Activated gamma-delta T cell treated with anti-CD3 and anti-CD28 coated beads, Interleukin-2, amount 50 U/mL, for 16 hours (primary cell): ENCODE measurements around the gene USP26.
"Not testable (repeated sequence)": the region's sequence is repeated elsewhere in the genome, so short reads cannot be mapped to it uniquely, and the experiment has no call there.

ENCODE experiments used
- DNase-seq: peaks from one replicate; pipeline ENCODE4 v3.0.0-alpha.2; 2020; ENCODE audit warnings: low read depth

USP26 gene

DNA sequence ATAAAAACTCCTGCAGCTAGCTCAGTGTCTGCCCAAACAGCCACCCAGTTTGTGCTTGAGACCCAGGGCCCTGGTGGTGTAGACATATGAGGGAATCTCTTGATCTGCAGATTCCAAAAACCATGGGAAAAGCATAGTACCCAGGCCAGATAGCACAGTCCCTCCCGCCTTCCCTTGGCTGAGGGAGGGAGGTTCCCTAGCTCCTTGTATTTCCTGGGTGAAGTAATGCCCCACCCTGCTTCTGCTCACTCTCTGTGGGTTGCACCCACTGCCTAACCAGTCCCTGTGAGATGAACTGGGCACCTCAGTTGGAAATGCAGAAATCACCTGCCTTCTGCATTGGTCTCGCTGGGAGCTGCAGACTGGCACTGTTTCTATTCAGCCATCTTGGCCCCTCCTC is 54.6 kb downstream of the USP26 start:
- no peak for DNase-seq

DNA sequence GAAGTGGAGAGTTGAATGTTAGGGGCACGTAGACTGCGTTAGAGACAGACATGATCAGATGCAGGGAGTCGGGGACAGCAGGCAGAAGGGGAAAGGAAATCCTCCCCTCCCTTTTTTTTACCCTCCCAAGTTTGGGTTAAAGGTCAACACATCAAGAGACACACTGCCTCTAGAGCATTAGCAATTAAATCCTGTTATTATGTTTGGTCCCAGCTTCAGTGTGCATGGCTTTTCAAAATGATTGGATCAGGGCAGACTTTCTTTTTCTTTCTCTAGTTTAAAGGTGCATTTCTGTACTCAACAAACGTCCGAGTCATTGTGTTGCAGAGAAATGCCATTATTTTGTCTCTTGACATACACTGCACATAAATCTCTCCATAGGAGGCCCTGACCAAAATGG is 63.9 kb downstream of the USP26 start:
- no peak for DNase-seq

DNA sequence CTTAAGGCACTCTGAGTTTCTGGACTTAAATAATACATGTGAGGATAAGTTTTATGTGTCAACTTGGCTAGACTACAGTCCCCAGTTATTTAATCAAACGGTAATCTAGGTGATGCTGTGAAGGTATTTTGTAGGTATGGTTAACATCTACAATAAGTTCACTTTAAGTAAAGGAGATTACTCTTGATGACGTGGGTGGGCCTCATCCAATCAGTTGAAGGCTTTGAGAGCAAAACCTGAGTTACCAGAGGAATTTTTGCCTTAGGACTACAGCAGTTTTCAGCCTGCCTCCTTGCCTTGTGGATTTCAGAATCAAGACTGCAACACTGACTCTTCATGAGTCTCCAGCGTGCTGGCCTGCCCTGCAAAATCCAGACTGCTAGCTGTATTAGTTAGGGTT is 78.7 kb downstream of the USP26 start:
- DNase-seq, result no peak

DNA sequence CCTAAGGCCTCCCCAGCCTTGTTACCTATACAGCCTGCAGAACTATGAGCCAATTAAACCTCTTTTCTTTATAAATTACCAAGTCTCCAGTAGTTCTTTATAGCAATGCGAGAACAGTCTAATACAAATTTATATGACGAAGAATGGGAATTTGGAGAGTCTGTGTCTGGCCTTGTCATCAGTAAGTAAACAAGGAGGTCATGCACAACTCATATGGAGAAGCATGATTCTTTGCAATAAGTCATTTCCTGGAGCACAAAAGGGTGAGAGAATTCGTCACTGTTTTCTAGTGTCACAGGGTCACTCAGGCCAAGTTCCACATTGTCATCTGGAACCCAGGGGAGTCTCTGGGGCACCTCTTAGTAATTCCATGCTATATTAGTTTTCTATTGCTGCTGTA is 89.5 kb downstream of the USP26 start:
- no peak for DNase-seq

DNA sequence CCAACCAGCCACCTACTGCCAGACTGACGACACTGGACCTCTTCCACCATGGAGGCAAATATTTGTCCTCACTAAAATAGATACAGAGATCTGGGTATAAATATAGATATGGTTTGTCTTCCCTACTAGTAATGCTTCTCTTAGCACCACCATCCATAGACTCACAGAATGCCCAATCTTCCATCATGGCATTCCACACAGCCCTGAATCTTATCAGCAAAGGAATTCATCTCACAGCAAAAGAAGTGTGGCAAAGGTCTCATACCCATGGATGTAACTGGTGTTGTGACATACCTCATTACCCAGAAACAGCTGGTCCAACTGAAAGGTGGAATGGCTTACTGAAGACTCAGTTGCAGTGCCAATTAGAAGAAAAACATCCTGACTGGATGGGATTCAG is 91.3 kb downstream of the USP26 start:
- DNase-seq, result no peak

DNA sequence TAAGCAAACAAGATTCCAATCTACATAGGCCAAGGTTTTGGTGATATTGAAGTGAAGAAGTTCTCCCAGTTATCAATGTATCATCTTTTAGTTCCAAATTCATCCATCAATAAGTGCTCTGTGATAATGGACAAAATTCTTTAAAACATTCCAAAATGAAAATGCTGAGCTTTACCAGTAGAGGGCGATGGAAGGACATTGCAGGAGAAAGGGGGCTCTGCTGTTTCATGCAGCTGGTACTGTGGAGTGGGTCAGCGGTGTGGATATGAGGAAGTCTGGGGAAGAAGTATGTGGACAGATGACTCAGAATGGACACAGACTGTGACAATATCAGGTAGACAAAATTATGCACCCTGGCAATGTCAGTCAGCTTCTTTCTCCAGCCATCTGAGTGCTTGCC is 91.9 kb downstream of the USP26 start:
- no peak for DNase-seq

DNA sequence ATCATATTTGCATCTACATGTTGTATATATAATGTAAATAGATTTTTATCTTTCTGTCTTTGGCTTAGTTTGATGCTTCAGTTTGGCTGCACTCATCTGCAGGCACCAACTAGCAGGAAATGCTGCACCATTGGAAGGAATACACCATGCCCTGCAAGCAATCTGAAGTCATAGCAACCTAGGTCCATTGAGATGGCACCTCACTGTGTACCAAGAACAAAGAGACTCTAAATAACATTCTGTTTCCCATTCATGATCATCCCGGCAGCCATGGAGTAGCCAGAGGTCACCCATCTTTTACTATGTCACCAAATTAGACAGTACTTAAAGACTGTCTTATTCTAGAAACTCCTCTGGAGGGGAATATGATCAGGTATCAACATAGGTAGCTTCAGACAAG is 97.7 kb downstream of the USP26 start:
- DNase-seq, result no peak

DNA sequence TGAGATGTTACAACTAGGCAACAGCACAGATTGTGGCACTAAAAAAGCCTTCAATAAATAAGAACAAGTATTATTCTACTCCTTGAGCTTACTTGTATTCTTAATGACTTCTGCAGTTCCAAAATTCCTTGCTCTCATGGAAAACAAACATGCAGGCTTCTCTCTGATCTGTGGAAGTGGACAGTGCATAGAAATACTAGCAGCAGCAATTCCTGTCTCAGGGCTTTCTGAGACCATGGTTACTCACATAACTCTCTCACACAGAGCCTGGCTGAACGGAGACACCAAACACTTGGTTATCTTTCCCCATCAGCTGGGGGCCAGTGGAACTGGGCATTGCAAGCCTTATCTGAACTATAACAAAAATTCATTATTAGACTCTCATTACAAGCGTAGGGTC is 106.1 kb downstream of the USP26 start:
- DNase-seq, result no peak

DNA sequence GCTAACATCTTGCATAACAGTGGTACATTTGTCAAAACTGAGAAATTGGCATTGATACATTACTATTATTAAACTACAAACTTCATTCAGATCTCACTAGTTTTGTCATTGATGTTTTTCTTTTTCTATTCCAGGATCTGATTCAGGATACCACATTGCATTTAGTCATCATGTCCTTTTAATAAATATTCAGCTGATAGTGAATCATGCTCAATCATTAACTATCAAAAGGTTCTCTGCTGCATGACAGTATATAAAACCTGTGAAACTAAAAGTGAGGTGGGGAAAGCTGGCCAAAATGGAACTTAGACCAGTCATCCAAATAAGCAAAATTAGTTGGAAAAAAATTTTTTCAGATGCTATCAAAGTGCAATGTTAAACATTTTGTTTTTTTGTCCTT is 110.4 kb downstream of the USP26 start:
- DNase-seq, result no peak

DNA sequence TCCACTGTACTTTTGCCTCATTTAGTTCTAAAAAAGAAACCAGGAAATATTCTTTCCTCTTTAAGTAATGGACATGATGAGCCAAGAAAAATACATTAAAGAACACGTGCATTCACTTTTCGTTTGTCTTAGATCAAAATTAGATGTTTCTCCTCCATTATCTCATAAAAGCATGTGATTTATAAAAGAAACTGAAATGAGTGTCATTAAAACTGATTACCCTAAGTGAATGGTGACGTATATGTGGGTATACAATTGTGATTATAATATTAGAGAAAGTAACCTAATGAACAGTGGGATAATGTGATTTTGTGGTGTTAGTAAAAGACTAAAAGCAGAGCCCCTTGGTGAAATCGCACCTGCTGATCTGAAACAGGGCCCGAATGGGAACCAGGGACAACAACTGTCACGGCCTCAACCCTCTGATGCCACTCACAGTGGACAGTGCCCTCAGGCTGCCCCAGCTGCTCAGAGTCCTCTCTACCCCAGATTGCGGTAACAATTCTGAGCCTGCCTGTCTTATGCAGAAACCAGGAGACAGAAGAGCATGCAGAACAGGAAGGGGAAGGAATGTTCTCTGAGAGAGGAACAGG is 112.8 kb downstream of the USP26 start:
- no peak for DNase-seq

DNA sequence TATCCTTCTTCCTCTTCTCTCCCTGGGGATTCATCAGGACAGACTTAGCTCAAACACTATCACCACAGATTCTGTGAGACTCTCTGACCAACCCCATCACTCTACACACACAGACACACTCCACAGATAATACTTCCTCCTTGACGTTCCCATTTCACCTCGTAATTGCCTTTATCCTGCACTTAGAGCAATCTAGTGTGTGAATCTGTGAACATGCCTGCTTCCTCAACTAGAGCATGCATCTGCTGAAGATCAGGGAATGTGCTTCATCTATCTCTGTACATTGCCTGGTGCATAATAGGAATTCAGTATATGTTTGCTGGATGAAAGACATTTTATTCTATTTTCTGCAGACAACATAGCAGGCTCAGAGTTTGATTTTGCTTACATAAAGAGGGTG is 113.4 kb downstream of the USP26 start:
- DNase-seq, result no peak

DNA sequence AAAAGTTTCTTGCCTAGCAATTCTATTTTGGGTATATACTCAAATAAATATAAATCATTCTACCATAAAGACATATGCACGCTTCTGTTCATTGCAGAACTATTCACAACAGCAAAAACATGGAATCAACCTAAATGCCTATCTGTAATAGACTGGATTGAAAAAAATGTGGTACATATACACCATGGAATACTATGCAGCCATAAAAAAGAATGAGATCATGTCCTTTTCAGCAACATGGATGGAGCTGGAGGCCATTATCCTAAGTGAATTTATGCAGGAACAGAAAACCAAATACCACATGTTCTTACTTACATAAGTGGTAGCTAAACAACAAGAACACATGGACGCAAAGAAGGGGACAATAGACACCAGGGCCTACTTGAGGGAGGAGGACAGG is 116.9 kb downstream of the USP26 start:
- DNase-seq, result not testable (repeated sequence)
